ENCODE measurements around the gene TFIP11.

DNA sequence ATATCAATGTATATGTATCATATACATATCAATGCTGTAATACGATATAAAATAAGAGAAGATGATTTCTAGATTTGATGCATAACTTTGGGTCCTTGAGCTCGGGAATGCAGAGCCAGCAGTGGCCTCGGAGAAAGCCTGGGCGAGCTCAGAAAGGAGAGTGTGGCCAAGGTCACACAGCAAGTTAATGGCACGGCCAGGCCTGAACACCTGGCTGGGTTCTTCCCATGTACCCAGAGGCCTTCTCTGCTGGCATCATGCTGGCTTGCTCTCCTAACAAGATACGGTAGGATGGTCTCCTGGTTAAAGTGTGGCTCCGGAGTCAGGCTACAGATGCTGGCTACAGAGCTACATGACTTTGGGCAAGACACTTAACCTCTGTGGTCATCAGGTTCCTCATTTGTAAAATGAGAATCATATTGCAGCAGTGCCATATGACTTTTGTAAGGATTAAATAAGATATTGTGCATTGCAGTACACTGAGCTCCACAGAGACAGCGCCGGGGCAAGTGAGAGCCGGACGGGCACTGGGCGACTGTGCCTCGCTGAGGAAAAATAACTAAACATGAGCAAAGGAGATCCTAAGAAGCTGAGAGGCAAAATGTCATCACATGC is 47.8 kb upstream of the TFIP11 start:
- TF ChIP-seq CTCF (IDR thresholded peaks at IDR 0.05) (no peak), MAZ (IDR thresholded peaks at IDR 0.05; ENCODE audit: borderline replicate concordance, low read depth, low read length) (no peak), POLR2A (IDR thresholded peaks at IDR 0.05; ENCODE audit: low read length) (no peak), ZSCAN20 (CRISPR knock-in tag; IDR thresholded peaks at IDR 0.05) (no peak)
- TF ChIP-seq, protein P1, sequence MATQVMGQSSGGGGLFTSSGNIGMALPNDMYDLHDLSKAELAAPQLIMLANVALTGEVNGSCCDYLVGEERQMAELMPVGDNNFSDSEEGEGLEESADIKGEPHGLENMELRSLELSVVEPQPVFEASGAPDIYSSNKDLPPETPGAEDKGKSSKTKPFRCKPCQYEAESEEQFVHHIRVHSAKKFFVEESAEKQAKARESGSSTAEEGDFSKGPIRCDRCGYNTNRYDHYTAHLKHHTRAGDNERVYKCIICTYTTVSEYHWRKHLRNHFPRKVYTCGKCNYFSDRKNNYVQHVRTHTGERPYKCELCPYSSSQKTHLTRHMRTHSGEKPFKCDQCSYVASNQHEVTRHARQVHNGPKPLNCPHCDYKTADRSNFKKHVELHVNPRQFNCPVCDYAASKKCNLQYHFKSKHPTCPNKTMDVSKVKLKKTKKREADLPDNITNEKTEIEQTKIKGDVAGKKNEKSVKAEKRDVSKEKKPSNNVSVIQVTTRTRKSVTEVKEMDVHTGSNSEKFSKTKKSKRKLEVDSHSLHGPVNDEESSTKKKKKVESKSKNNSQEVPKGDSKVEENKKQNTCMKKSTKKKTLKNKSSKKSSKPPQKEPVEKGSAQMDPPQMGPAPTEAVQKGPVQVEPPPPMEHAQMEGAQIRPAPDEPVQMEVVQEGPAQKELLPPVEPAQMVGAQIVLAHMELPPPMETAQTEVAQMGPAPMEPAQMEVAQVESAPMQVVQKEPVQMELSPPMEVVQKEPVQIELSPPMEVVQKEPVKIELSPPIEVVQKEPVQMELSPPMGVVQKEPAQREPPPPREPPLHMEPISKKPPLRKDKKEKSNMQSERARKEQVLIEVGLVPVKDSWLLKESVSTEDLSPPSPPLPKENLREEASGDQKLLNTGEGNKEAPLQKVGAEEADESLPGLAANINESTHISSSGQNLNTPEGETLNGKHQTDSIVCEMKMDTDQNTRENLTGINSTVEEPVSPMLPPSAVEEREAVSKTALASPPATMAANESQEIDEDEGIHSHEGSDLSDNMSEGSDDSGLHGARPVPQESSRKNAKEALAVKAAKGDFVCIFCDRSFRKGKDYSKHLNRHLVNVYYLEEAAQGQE (IDR thresholded peaks at IDR 0.05), result no peak

Measured in A549 (cell line).